NCI-H526 treated with DMSO at 0.1 percent for 48 hours (cell line): ENCODE results near the gene KRT36.

ENCODE experiments used
- DNase-seq: peaks from one replicate; lab custom pipeline; 2025; lab: John Stamatoyannopoulos, UW

Gene KRT36

GRCh38 chr17:41476866-41477815 lies 12.6 kb downstream of the KRT36 start:
- no peak for DNase-seq

GRCh38 chr17:41475421-41475820 lies 14.3 kb downstream of the KRT36 start:
- DNase-seq, result no peak

GRCh38 chr17:41474863-41475262 lies 14.8 kb downstream of the KRT36 start:
- DNase-seq, result no peak

- DNase-seq, result no peak
Observed at GRCh38 chr17:41468346-41468745, 21.4 kb downstream of the KRT36 start.

- no peak for DNase-seq
Observed at GRCh38 chr17:41467561-41467960, 22.1 kb downstream of the KRT36 start.

GRCh38 chr17:41466988-41467387 lies 22.7 kb downstream of the KRT36 start, which contains the start of gene KRT32:
Gene KRT32 (minus strand): TSS chr17:41467386. CDS start chr17:41467325, 61 bp downstream.
- DNase-seq, result no peak

GRCh38 chr17:41464682-41465081 lies 25.0 kb downstream of the KRT36 start:
- no peak for DNase-seq

GRCh38 chr17:41464173-41464572 lies 25.5 kb downstream of the KRT36 start:
- DNase-seq, result no peak

- DNase-seq, result no peak
Observed at GRCh38 chr17:41463746-41464145, 26.0 kb downstream of the KRT36 start.

GRCh38 chr17:41462705-41463104 lies 27.0 kb downstream of the KRT36 start:
- DNase-seq, result no peak

- no peak for DNase-seq
Observed at GRCh38 chr17:41457676-41458075, 32.0 kb downstream of the KRT36 start.

GRCh38 chr17:41456204-41456603 lies 33.5 kb downstream of the KRT36 start:
- DNase-seq, result no peak

- no peak for DNase-seq
Observed at GRCh38 chr17:41455236-41455635, 34.5 kb downstream of the KRT36 start.

- DNase-seq, result no peak
Observed at GRCh38 chr17:41453066-41453465, 36.6 kb downstream of the KRT36 start.

- DNase-seq, result no peak
Observed at GRCh38 chr17:41452281-41452680, 37.4 kb downstream of the KRT36 start.

- no peak for DNase-seq
Observed at GRCh38 chr17:41451154-41451728, 38.5 kb downstream of the KRT36 start.

GRCh38 chr17:41449008-41449407 lies 40.7 kb downstream of the KRT36 start:
- DNase-seq, result no peak

- DNase-seq, result no peak
Observed at GRCh38 chr17:41448506-41448905, 41.2 kb downstream of the KRT36 start.

- DNase-seq, result no peak
Observed at GRCh38 chr17:41446806-41447205, 42.9 kb downstream of the KRT36 start.

GRCh38 chr17:41444640-41445039 lies 45.1 kb downstream of the KRT36 start:
- no peak for DNase-seq

GRCh38 chr17:41444186-41444585 lies 45.5 kb downstream of the KRT36 start:
- no peak for DNase-seq

GRCh38 chr17:41442739-41443138 lies 47.0 kb downstream of the KRT36 start:
- no peak for DNase-seq

- no peak for DNase-seq
Observed at GRCh38 chr17:41440531-41441033, 49.1 kb downstream of the KRT36 start, which contains the start of gene KRT38. Gene KRT38 (minus strand): TSS chr17:41440983. CDS start chr17:41440921, 62 bp downstream.
